ENCODE measurements around the gene CNTN3. TPM values are rescaled to one million over a fixed set of nuclear protein-coding genes. Genes with fewer than 3 reads are reported as not detected.
A peak's percentile ranks its signal among the peaks of the same experiment; 100 is the strongest.

CNTN3 gene
- total RNA-seq, 6 donors from 2014 or later, result 0.55 to 5.2 (median 1.2) TPM

DNA sequence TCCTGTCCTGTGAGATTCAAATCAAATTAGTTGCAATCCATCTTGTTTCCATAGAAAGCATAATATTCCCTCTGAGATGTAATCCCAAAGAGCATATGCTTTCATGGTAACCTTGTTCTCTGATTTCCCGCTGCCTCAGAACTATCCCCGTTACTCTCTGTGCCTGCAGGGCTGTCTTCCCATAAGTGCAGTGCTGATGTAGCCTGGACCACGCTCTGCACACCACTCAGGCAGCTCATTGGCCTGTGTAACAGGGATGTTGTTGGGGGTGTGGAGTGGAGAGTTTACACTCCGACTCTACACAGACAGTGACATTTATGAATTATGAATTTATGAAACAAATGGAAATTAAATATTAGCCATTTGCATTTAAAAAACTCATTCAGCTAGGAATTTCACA is 33.6 kb upstream of the CNTN3 start:
- Histone ChIP-seq H3K4me1 (no peaks in the 10 kb centered on the region), H3K4me3 (no peak overlapping the region), H3K9me3 (no peaks in the 10 kb centered on the region), H3K36me3 (no peaks in the 10 kb centered on the region), H3K27ac (no peak overlapping the region), H3K27me3 (no peaks in the 10 kb centered on the region)
- ATAC-seq (ENCODE audit: low FRiP score in 2 of 2) (no peak), DNase-seq (no peak)
- WGBS, 2 donors, result 82 to 87% methylated on average over 4 of the region's 4 CpGs
- no peak for TF ChIP-seq EP300 (IDR thresholded peaks at IDR 0.05)
- no peak for TF ChIP-seq POLR2A (IDR thresholded peaks at IDR 0.05)
- no peak for TF ChIP-seq POLR2AphosphoS5 (IDR thresholded peaks at IDR 0.05)
- no peak for TF ChIP-seq CTCF (IDR thresholded peaks at IDR 0.05)

DNA sequence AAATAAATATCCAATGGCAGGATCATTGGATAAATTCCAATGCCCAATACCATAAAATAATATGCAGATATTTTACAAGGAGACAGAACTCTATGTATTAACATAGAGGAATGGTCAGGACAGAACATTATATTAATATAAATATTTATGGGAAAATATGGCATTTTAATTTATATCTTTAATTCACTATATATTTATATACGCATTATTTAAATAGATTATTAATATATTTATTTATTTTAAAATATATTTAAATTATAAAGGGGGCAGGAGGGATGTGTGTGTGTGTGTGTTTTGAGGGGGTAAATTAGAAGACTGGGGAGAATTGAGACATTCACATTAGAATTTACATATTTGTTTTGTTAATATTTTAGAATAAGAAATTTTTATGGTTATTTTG is 31.6 kb upstream of the CNTN3 start:
- TF ChIP-seq POLR2A (IDR thresholded peaks at IDR 0.05) (no peak), CTCF (IDR thresholded peaks at IDR 0.05) (no peak), EP300 (IDR thresholded peaks at IDR 0.05) (no peak), POLR2AphosphoS5 (IDR thresholded peaks at IDR 0.05) (no peak)
- no peaks in the 10 kb centered on the region for H3K4me1 ChIP-seq
- no peaks in the 10 kb centered on the region for H3K27me3 ChIP-seq
- H3K9me3 ChIP-seq, result no peaks in the 10 kb centered on the region
- H3K27ac ChIP-seq, result no peak overlapping the region
- DNase-seq (no peak), ATAC-seq (ENCODE audit: low FRiP score in 2 of 2) (no peak)
- H3K4me3 ChIP-seq, result no peak overlapping the region
- no peaks in the 10 kb centered on the region for H3K36me3 ChIP-seq
- 89 to 100% methylated on average over 1 of the region's 1 CpG for WGBS, 2 donors

GRCh38 chr3:74643636-74644035 is 29.2 kb upstream of the CNTN3 start:
- H3K36me3 ChIP-seq, result no peaks in the 10 kb centered on the region
- no peak overlapping the region for H3K4me3 ChIP-seq
- H3K4me1 ChIP-seq, result no peaks in the 10 kb centered on the region
- ATAC-seq (ENCODE audit: low FRiP score in 2 of 2) (peak; percentile 75 to 78), DNase-seq (peak in 1 of 2 donors; percentile 22)
- TF ChIP-seq CTCF (IDR thresholded peaks at IDR 0.05) (no peak), POLR2AphosphoS5 (IDR thresholded peaks at IDR 0.05) (peak in 1 of 2 donors; percentile 69), POLR2A (IDR thresholded peaks at IDR 0.05) (no peak), EP300 (IDR thresholded peaks at IDR 0.05) (peak in 2 of 4 donors; percentile 51 to 70)
- WGBS, 2 donors, result 23 to 46% methylated on average over 5 of the region's 5 CpGs
- no peaks in the 10 kb centered on the region for H3K9me3 ChIP-seq
- H3K27me3 ChIP-seq, result no peaks in the 10 kb centered on the region
- H3K27ac ChIP-seq, result peak overlapping the region in 1 of 4 donors; percentile 37

DNA sequence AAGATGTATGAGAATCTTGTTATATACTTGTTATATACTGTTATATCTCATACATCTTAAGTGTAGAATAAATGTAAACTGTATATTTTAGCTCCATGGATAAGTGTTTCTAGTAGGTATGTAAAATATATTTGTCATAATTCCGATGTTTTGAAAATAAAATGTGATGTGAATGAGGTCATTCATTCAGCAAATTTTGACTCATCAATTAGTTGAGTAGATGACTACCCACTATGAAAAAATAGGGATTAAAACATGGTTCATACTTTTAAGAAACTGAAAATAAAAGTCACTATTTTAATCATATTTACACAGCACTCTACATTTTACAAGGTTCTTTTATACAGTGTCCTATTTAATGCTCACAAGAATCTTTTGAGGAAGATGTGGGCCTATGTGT is 28.4 kb upstream of the CNTN3 start:
- WGBS, 2 donors, result 89 to 92% methylated on average over 1 of the region's 1 CpG
- Histone ChIP-seq H3K9me3 (no peaks in the 10 kb centered on the region), H3K27ac (peak overlapping the region in 1 of 4 donors; percentile 37), H3K27me3 (no peaks in the 10 kb centered on the region), H3K4me3 (no peak overlapping the region), H3K36me3 (no peaks in the 10 kb centered on the region), H3K4me1 (no peaks in the 10 kb centered on the region)
- no peak for ATAC-seq (ENCODE audit: low FRiP score in 2 of 2)
- DNase-seq, result no peak
- TF ChIP-seq POLR2AphosphoS5 (IDR thresholded peaks at IDR 0.05), result no peak
- no peak for TF ChIP-seq POLR2A (IDR thresholded peaks at IDR 0.05)
- TF ChIP-seq EP300 (IDR thresholded peaks at IDR 0.05), result no peak
- TF ChIP-seq CTCF (IDR thresholded peaks at IDR 0.05), result no peak

GRCh38 chr3:74640211-74640610 is 25.8 kb upstream of the CNTN3 start:
- DNase-seq (no peak), ATAC-seq (ENCODE audit: low FRiP score in 2 of 2) (no peak)
- H3K27me3 ChIP-seq, result no peaks in the 10 kb centered on the region
- TF ChIP-seq EP300 (IDR thresholded peaks at IDR 0.05) (no peak), POLR2A (IDR thresholded peaks at IDR 0.05) (no peak), CTCF (IDR thresholded peaks at IDR 0.05) (no peak), POLR2AphosphoS5 (IDR thresholded peaks at IDR 0.05) (no peak)
- no peaks in the 10 kb centered on the region for H3K36me3 ChIP-seq
- no peaks in the 10 kb centered on the region for H3K4me1 ChIP-seq
- no peaks in the 10 kb centered on the region for H3K9me3 ChIP-seq
- H3K27ac ChIP-seq, result no peak overlapping the region
- no peak overlapping the region for H3K4me3 ChIP-seq
